NT2/D1 (cell line): ENCODE measurements around the gene NDRG4.

Experiments used
- SUZ12 ChIP-seq: IDR thresholded peaks from 2 replicates; pipeline ENCODE4 v1.6.1; 2011; ENCODE audit not compliant: insufficient read length, insufficient read depth; ENCODE audit errors: extremely low read depth
- YY1 ChIP-seq: IDR thresholded peaks from 2 replicates; pipeline ENCODE4 v1.6.1; 2011; ENCODE audit not compliant: insufficient read length, insufficient read depth

DNA sequence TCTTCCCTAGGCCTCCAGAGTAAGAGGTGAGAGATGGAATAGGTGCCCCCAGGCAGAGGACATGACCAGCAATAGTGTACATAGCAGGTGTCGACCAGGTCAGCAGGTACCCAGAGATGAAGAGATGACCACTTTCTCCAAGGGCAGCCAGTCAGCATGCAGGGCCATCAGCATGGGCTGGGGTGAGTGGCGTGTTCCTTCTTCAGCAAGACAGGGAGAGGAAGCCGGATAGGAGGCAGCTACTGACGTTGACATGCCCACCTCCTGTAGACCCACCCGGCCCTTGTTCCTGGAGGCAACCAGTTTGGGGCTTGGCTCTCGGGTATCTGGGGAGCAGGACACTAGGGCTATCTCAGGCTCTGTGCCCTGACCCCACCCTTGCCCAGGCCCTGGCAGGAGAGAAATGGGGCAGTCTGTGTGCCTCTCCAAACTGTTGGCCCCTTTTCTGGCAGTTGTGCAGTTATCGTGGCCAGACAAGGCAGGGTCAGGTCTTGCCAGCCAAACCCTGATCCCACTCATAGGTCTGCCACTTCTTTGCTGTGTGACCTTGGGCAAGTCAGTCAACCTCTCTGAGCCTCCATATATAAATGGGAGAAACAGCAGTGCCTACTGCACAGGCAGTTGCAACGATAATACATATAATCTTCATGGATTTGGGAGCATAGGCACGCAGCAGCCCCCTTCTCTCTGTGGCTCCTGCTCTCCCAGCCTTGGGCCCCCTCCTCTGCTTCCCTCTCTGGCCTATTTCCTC lies 1.4 kb upstream of the NDRG4 start:
- TF ChIP-seq SUZ12 (no peak), YY1 (no peak)
